NCI-H1436 (cell line): ENCODE measurements around the gene CIT.

Source experiments
- DNase-seq: peaks from one replicate; lab custom pipeline; 2025; lab: John Stamatoyannopoulos, UW

CIT gene

DNA sequence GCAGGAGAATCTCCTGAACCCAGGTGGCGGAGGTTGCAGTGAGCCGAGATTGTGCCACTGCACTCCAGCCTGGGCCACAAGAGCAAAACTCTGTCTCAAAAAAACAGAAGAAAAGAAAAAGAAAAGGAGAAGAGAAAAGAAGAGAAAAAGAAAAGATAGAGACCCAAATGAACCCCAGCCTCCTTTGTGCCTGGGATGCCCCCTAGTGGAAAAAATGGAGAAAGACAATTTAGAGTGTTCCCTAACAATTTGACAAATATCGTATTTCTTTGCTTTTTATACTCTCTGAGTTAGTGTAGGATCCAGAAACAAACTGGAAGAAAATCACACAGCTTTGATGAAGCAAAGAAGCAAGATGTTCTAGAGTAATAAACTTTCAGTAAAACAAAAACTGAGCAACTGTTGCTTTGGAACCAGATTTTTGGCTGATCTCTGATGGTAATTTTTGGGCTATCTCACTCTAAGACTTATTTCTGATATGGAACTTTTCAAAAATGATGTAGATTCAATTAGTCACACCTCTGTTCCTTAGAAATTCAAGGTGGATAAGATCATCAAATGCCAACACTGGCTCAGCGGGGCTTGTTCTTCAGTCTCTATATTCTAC lies 227.8 kb downstream of the CIT start:
- DNase-seq: peak; percentile 39

DNA sequence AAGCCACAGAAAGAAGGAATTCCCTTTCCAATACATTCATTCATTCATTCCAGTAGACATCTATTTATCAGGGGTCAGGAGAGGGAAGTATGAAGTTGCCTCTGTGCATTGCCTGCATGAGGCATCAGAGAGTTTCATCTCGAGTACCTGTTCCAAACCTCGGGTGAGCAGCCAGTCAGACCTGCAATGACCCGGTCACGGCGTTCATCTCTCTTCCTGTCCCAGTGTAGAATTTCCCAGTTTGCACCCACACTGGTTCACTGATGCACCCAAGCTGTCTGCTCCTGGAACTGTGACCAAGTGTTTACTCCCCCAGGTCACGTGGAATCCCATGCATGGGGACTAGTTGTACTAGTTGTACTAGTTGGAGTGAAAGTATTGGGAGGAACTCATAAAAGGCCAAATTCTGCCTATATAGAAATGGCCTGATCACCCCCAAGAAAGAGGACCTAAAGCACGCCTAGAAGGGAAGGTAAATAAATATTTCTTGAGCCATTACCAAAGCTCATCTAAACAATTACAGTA lies 231.5 kb downstream of the CIT start:
- no peak for DNase-seq

DNA sequence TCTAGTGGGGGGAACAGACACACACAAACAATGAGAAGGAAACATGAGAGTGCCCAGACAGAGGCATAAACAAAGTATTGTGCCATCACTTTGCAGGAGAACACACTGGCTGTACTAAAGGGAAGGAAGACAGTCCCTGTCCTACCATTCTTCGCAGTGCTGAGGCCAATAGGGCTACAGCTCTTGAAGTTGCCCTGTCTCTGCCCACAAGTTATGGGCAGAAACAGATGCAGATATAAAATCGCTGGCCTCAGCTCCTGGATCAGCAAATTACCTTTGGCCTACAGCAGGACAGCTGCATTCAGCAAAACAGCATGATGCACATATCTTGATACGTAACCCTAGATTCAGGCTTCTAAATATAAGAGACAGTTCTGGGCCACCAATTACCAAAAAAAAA lies 232.2 kb downstream of the CIT start:
- DNase-seq: no peak

DNA sequence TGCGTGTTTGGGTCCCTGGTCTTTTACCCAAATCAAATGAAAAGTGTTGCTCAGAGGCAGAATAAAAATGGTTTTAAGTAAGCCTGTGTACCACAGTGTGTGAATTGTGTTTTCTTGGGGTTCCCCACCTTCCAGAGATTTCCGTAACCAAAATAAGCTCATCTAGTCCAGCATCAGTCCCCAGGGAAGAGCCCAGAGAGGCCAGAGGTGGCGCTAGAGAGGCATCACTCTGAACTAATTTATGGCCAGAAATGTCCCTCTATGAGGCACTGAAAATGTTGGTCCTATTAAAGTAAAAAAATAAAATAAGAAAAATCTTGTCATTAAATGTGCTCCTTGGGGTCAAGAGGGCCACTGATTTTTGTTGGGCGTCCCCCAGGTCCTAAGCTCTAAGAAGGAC lies 234.1 kb downstream of the CIT start:
- DNase-seq: no peak
